AG09309 (cell line): ENCODE data around the gene ENO1.
A peak's percentile ranks its signal among the peaks of the same experiment; 100 is the strongest.

Experiments used
- DNase-seq: peaks from one replicate; pipeline ENCODE4 v3.0.0-alpha.2; 2010; ENCODE audit warnings: low read depth
- H3K4me3 ChIP-seq: 2 replicates; pipeline ENCODE4 v1.5.1; 2011; ENCODE audit warnings: mild to moderate bottlenecking, low read depth, low read length, moderate library complexity; ENCODE audit not compliant: control insufficient read depth
- TF ChIP-seq, protein P1 (sequence below): IDR thresholded peaks from 2 replicates; pipeline ENCODE4 v1.5.1; 2011; ENCODE audit warnings: mild to moderate bottlenecking, low read depth, low read length, inconsistent platforms; ENCODE audit not compliant: insufficient read depth, control insufficient read depth; ENCODE audit errors: missing control alignments

Gene ENO1

DNA sequence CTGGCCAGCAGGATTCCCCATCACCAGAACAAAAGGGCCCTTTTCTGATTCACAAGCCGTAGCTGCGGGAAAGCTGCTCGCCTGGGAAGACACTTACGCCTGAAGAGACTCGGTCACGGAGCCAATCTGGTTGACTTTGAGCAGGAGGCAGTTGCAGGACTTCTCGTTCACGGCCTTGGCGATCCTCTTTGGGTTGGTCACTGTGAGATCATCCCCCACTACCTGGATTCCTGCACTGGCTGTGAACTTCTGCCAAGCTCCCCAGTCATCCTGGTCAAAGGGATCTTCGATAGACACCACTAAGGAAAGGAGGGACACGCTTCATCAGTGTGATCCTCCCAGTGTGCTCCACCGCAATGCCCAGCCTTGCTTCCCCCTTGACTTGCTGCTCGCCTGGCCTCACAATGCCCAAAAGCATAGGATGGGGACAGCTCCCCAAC lies 14.7 kb downstream of the ENO1 start:
- DNase-seq = no peak
- TF ChIP-seq, protein P1, sequence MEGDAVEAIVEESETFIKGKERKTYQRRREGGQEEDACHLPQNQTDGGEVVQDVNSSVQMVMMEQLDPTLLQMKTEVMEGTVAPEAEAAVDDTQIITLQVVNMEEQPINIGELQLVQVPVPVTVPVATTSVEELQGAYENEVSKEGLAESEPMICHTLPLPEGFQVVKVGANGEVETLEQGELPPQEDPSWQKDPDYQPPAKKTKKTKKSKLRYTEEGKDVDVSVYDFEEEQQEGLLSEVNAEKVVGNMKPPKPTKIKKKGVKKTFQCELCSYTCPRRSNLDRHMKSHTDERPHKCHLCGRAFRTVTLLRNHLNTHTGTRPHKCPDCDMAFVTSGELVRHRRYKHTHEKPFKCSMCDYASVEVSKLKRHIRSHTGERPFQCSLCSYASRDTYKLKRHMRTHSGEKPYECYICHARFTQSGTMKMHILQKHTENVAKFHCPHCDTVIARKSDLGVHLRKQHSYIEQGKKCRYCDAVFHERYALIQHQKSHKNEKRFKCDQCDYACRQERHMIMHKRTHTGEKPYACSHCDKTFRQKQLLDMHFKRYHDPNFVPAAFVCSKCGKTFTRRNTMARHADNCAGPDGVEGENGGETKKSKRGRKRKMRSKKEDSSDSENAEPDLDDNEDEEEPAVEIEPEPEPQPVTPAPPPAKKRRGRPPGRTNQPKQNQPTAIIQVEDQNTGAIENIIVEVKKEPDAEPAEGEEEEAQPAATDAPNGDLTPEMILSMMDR = no peak
- no peak overlapping the region for H3K4me3 ChIP-seq

DNA sequence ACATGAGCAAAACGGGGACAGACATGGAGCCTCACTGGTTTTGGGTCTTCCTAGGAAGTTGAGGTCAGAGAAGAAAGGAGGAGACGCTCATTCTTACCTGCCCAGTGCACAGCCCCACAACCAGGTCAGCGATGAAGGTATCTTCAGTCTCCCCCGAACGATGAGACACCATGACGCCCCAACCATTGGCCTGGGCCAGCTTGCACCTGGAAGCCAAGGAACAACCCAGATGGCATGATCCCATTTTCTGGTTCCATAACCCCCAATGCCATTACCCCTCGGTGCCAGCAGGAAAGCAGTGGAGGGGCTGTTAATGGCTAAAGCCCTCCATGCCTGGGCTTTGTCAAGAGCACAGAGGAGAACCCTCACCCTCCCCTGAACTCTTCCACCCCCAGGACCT lies 15.3 kb downstream of the ENO1 start:
- TF ChIP-seq, protein P1 = no peak
- H3K4me3 ChIP-seq = no peak overlapping the region
- DNase-seq = no peak

DNA sequence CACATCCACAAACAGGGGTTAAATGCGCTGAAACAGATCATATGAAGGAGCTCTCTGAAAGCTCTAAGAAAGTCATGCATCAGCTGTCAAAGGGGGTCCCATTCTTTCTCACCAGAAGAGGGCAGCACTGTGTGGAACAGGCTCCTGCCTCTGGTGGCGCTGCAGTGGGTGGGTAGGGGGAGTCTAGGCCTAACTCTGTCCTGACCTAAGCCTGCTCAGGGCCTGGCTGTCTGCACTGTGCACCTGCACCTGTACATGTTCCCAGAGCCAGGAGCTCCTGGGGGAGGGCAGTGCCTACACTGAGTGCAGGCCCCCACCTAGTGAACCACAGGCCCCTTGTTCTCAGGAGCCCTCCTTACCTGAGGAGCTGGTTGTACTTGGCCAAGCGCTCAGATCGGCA lies 16.0 kb downstream of the ENO1 start:
- no peak overlapping the region for H3K4me3 ChIP-seq
- TF ChIP-seq, protein P1 = peak; percentile 64
- DNase-seq = no peak

DNA sequence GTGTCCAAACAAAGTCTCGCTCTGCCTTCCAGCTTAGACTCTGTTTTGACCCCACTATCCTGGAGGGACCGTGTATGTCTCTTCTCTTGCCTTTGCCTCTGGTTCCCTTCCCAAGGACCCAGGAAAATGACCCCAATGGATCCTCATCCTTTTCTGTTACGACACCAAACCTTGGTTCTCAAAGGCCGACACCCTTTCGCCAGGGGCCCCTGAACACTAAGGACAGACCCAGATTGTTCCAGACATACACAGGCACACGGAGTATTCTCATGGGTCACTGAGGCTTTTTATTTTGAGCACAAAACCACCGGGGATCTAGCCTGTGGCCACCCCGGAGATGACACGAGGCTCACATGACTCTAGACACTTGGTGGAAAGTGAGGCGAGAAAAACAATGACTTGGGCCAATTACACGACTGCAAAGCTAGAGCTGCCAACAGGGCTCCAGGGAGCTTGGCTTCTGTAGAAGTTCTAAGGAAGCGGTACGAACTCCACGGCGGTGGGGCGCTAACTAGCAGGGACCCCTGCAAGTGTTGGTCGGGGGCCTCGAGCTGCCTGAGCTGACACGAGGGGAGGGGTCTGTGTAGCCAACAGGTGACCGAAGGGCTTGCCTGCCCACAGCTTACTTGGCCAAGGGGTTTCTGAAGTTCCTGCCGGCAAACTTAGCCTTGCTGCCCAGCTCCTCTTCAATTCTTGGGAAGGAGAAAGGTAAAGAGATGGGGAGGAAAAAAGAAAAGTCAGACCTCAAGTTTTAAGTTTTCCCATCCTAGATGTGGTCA lies 17.6 kb downstream of the ENO1 start:
- DNase-seq = no peak
- TF ChIP-seq, protein P1 = no peak

DNA sequence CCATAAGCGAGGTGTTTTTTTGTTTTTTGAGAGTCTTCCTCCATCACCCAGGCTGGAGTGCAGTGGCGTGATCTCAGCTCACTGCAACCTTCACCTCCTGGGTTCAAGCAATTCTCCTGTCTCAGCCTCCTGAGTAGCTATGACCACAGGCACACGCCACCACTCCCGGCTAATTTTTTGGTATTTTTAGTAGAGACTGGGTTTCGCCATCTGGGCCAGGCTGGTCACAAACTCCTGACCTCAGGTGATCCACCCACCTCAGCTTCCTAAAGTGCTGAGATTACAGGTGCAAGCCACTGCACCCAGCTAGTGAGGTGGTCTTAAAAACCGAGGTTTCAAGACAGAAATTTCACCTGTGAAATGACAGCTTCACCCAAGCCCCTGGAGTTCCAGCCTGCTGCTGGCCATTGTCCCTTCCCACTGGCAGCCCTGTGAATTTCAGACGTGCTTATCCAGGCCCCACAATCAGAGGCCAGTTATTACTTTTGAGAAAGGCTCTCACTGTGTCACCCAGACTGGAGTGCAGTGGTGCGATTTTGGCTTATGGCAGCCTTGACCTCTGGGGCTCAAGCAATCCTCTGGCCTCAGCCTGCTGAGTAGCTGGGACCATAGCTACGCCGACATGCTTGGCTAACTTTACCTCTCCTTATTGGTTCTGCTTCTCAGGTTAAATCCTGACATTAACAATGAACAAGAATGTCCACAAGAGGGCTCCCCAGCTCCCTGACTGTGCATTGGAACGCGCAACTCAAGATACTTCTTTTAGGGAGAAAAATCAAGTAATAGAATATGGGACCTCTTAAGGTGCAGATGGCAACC lies 19.4 kb downstream of the ENO1 start:
- no peak for DNase-seq
- TF ChIP-seq, protein P1 = peak; percentile 63
- no peak overlapping the region for H3K4me3 ChIP-seq

More for the DNA sequence above, 17.6 kb downstream of the ENO1 start:
- H3K4me3 ChIP-seq = no peak overlapping the region

DNA sequence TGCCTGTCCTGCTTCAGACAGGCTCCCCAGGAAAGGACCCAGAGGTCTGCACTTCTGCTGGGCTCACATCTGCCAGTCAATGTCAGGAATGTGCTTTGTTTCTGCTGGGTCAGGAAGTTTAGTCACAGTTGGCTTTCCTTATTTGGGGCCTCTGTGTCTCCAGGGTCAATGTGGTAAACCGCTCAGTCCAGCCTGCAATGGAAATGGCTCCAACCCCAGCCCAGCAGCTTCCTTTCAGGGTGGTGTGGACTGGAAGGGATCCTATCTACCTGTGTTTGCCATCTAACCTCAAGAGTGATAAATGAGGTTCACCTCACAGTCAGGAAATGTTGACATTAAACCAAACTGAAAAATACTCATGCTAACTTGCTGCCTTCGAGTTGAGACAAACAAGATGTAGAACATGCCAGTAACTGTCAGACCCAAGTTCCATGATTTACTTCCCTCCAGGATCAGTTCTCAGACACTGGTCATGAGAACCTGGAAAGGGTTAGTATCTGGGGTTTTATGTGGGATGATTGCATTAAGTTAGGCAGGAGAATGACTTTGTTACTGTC lies 20.3 kb downstream of the ENO1 start:
- DNase-seq = no peak
- TF ChIP-seq, protein P1 = no peak
- no peak overlapping the region for H3K4me3 ChIP-seq
